Choroid plexus epithelial cell (primary cell): ENCODE data around the gene CTSH.

Experiments used
- DNase-seq: peaks from one replicate; pipeline ENCODE4 v3.0.0-alpha.2; 2010; ENCODE audit warnings: low read depth
- H3K4me3 ChIP-seq: 2 replicates; pipeline ENCODE4 v1.5.1; 2011; ENCODE audit warnings: low read depth, mild to moderate bottlenecking, control low read depth, low read length, moderate library complexity
- TF ChIP-seq, protein P1 (sequence below): conservative IDR thresholded peaks from 2 replicates; pipeline ENCODE4 v1.5.1; 2011; ENCODE audit warnings: low read depth, mild to moderate bottlenecking, control low read depth, inconsistent platforms, low read length, moderate library complexity

Gene CTSH

DNA sequence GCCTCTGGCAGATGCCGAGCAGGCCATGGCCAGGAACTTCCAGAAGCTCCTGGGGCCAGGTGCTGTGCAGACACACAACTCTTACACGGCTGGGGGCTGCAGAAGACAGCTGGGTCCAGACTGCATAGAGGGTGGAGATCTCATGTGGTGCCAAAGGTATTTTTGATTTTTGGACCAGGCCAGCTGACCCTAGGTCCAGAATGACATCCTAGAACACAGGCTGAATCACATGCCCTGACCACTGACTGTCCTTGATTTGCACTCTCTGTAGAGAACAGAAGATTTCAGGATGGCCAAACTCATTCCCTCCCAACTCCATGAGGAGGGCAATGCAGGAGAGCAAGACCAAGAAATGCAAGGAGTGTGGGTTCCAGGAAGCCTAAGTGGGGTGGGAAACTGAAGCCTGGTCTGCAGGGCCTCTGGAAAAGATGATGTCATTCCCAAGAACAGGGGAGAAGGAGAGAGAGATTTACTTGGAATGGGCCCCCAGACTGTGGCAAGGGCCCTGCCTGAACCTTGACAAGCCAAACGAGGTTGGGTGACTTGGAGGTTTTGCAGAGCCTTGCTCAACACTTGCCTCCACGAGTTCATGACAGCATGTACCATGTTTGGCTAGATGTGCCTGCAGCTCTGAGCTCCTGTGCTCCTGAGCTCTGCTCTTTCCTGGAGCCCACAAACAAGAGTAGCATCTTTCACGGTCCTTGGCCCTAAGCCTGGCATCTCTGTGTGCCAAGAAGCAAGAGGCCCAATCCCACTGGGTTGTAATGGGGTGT, 38.5 kb upstream of the CTSH start:
- H3K4me3 ChIP-seq, result no peak overlapping the region
- DNase-seq, result peak; percentile 15
- TF ChIP-seq, protein P1, sequence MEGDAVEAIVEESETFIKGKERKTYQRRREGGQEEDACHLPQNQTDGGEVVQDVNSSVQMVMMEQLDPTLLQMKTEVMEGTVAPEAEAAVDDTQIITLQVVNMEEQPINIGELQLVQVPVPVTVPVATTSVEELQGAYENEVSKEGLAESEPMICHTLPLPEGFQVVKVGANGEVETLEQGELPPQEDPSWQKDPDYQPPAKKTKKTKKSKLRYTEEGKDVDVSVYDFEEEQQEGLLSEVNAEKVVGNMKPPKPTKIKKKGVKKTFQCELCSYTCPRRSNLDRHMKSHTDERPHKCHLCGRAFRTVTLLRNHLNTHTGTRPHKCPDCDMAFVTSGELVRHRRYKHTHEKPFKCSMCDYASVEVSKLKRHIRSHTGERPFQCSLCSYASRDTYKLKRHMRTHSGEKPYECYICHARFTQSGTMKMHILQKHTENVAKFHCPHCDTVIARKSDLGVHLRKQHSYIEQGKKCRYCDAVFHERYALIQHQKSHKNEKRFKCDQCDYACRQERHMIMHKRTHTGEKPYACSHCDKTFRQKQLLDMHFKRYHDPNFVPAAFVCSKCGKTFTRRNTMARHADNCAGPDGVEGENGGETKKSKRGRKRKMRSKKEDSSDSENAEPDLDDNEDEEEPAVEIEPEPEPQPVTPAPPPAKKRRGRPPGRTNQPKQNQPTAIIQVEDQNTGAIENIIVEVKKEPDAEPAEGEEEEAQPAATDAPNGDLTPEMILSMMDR, result no peak

DNA sequence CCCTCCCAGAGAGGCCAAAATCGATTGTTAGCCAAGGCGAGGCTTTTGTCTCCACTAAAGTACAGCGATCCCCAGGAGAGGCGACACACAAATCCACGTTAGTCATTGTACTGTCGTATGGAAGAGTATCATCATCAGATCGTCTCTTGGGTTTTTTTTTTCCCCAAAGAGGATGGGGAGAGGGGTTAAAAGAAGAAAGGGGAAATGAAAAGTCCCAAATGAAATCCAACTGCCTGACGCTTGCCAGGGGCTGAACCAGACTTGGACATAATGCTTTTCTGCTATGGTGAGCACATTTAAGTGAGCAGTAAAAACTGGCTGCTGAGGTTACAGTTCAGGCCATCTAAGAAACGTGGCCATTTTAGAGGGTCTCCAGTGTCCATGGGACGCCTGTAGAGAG, 37.9 kb upstream of the CTSH start:
- no peak overlapping the region for H3K4me3 ChIP-seq
- TF ChIP-seq, protein P1, result no peak
- DNase-seq, result no peak

DNA sequence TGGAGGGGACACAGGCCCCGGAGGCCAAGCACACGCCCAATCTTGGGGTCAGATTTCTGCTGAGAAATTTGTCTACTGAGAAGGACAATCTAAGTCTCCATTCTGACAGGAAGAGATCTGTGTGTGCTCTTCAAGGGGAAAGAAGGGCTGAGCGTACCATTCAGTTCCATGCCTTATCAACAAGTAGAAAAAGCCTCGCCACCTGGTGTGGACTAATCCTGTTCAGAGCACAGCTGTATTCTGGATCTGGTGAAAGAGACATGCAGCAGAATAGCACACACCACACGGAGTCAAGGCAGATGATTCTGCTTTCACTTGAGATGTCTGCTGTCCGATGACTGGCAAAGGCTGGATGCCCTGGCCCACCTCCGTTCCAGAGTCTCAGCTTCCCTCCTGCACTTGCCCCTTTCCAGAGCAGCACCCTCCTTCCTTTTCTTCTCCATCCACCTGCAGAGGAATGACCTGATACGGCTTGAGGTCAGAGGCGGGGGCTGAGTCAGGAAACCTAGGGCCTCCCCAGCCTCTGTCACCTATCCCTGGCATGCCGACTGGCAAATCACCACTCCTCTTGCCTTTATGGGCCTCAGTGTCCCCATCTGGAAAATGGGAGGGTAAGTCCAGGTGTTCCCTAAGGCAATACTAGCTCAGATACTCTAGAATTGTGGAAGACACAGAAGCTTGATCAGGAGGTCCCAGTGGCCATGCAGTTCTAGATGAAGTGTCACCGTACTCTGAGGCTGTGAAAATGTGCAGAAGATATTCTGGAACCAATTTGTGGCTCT, 36.9 kb upstream of the CTSH start:
- no peak overlapping the region for H3K4me3 ChIP-seq
- no peak for DNase-seq
- TF ChIP-seq, protein P1, result no peak

DNA sequence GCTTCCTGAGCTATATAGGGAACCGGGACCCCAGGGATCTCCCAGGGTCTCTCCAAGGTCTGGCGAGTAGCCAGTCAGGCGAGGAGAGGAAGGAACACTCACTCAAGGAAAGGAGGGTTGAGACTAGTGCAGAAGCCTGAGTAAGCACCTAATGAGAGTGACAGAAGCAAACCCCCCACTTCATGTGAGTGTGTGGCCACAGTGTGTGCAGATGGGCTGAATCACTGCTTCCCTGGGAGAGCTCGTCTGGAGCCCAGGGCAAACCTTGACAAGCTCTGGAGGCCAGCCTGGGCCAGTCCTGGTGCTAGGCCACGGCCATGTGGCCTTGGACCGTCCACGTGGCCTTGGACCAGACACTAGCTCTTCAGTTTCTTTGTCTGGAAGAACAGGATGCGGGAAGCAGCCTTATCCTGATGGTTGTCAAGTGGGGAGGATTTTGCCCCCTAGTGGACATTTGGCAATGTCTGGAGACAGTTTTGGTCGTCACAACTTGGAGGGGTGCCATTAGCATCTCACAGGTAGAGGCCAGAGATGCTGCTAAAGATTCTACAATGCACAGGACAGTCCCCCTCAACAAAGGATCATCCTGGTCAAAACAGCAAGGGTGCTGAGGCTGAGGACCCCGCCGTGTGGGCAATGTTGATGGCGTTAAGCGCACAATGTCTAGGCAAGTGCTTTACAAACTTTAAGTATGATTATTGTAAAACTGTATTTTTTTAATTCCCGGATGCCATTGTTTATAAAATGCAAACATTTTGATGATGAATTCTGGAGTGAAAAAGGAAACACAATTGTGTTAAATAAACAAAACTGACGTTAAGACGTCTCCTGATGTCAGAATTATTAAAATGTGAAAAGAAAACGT, 34.8 kb upstream of the CTSH start:
- no peak overlapping the region for H3K4me3 ChIP-seq
- DNase-seq, result peak; percentile 90
- TF ChIP-seq, protein P1, result peak; percentile 85

DNA sequence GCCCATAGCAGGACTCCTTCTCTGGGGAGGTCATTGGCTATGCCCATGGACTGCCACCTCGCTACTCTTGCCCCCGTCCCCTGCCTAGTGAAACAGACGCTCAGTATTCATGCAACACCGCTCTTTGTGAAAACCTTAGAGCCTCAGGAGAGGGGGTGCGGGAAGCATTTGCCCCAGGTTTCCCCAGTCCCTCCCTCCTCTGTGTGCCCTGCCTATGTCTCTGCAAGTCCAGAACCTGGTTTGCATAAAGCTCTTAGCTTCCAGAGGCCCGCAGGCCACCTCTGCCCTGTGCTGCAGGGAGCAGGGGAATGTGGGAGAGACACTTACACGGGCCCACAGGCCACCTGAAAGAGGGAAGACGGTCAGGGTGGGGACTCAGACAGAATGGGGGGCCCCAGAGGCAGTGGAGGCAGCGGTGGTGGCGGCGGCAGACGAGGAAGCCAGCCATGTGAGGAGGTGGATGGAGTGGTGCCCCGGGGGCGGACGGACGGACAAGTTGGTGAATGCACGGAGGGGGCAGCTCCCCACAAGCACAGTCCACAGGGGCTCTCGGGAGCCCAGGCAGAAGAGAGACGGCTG, 33.8 kb upstream of the CTSH start:
- TF ChIP-seq, protein P1, result no peak
- DNase-seq, result no peak
- no peak overlapping the region for H3K4me3 ChIP-seq

DNA sequence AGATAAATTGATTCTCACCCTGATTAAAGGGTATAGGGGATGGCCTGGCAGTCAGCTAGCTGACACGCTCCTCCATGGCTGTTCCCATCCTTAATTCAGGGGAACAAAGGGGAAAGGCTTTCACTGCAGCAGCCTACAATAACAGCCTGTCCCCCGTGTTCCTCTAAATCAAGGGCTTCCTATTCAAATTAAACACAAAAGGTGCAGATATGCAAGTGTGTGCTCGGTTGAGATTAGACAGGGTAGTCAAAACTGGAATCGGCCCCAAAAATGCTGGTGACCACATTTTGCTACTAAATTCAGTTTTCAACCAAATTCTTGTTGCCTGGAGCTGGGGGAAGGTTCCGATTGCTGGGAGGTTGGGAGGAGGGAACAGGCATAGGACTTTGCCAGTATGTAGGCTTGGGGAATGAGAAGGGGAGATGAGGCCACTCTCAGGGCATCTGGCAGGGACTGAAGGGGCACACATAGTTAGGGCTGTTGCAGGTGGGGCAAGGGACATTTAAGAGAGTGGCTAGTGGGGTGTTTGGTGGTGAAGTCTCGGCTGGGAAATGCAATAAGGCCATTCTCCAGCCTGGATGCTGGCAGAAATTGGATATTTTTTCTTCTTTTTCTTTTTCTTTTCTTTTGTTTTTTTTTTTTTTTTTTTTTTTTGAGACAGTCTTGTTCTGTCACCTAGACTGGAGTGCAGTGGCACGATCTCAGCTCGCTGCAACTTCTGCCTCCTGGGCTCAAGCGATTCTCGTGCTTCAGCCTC, 32.9 kb upstream of the CTSH start:
- DNase-seq, result no peak
- no peak overlapping the region for H3K4me3 ChIP-seq
- TF ChIP-seq, protein P1, result no peak
